Stimulated activated CD4-positive, alpha-beta T cell treated with anti-CD3 and anti-CD28 coated beads, Interleukin-2, amount 100 ng/mL, for 4 hours (primary cell): ENCODE measurements around the gene CACNG7.
"Not testable (repeated sequence)": the region's sequence is repeated elsewhere in the genome, so short reads cannot be mapped to it uniquely, and the experiment has no call there.

Source experiments
- DNase-seq: peaks from one replicate; pipeline ENCODE4 v3.0.0-alpha.2; 2020; ENCODE audit warnings: low read depth

CACNG7 gene

GRCh38 chr19:53906211-53907192, 2.6 kb upstream of the CACNG7 start:
- DNase-seq: peak; percentile 45

- no peak for DNase-seq
Observed at GRCh38 chr19:53907193-53907581, 1.9 kb upstream of the CACNG7 start.

DNA sequence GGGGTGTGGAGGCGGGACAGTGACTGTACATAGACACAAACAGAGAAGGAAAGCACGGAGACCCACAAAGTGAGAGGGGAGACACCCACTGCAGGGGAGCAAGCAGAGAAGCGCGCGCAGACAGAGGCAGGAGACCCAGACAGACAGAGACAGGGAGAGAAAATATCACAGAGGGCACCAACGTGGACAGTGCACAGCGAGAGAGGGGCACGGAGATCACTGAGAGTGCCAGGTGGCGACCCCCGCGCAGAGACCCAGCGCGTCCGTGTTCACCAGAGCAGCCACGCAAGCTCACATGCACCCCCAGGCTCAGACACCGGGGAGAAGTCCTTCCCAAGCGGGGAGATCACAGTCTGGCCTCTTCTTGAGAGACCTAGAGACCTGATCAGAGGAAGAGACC, 1.4 kb upstream of the CACNG7 start:
- no peak for DNase-seq

DNA sequence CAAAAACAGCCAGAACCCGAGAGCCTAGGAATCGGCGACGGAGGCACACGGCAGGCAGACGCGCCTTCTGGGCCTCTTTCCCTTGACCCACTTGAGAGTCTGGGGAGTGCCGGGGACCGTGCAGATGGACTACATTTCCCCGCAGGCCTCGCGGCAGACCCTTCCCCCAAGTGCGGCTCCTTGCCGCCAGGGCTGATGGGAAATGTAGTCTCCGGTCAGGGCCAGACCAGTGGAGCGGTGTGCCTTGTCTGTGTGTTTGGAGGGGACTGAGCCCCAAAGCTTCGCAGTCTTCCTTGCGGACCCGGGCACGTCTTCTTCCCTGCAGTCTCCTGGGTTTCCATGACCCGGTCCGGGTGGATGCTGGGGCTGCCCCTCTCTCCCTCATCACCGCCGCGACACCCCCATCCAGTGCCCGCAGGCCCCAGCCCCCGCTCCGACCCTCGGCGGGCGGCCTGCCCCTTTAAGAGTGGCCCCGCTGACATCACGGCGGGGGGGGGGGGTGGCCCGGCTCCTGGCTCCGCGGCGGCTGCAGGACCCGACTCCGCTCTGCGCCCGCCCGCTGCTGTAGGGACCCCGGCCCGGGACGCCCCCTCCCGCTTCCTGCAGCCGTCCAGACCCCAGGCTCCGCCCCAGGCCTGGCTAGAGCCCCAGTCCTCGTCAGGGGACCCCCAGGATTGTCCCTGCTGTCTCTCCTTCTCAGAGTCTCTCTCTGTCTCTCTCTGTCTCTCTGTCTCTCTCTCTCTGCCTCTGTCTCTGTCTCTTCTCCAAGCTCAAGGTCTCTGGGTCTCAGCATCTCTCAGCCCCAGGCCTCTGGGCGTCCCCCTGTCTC, 758 bp upstream of the CACNG7 start:
- peak; percentile 7 for DNase-seq

- DNase-seq: no peak
Observed at GRCh38 chr19:53909471-53910169, 542 bp downstream of the CACNG7 start.

- no peak for DNase-seq
Observed at GRCh38 chr19:53910170-53910518, 1.1 kb downstream of the CACNG7 start.

GRCh38 chr19:53912653-53913052, 3.6 kb downstream of the CACNG7 start:
- no peak for DNase-seq

DNA sequence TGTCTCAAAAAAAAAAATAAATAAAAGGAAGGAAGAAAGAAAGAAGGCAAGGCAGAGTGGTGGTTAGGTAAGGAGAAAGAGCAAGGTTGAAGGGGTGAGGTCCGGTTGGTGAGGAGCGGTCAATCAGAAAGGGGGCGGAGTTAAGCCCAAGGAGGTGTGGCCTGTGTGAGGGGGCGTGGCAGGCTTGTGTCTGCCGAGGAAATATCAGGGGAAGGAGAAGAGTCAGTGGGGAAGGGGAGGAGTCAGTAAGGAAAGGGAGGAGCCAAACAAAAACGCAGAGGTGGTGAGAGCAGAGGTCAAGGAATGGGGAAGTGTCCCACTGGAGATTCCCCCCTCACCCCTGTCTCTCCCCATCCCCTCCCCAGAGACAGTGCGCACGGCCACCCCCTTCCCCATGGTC, 5.9 kb downstream of the CACNG7 start:
- no peak for DNase-seq

DNA sequence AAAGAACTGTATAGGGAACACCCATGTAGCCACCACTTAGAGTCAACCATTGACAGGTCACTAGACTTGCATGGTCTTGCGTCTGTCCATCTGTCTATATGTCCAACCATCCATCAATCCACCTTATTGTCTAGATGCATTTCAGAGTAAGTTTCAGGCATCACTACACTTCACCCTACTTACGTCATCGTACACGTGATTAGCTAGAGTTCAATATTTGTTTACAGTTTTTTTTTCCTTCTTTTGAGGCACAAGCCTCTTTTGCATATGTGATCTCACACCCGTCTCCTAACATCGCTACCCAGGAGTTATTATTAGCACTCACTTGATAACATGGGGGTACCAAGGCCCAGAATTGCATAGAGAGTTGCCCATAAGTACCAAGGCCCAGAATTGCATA, 6.9 kb downstream of the CACNG7 start:
- DNase-seq: no peak

DNA sequence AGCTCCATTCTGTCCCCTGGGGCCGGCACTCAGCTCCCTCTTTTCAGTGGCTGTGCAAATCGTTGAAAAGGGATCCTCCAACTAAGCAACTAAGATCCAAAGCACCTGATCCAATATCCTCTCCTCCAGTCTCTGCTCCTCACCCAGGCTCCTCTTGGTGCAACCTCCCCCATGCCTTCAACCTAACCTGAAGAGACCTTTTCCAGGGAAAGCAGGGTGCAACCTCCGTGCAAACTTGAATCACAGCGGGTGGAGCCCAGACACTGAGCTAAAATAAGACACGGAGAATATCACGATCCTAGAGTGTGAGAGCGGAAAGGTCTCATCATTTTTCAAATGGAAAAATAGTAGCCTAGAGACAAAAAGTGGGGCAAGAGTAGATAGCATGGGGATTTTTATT, 8.3 kb downstream of the CACNG7 start:
- DNase-seq: no peak

DNA sequence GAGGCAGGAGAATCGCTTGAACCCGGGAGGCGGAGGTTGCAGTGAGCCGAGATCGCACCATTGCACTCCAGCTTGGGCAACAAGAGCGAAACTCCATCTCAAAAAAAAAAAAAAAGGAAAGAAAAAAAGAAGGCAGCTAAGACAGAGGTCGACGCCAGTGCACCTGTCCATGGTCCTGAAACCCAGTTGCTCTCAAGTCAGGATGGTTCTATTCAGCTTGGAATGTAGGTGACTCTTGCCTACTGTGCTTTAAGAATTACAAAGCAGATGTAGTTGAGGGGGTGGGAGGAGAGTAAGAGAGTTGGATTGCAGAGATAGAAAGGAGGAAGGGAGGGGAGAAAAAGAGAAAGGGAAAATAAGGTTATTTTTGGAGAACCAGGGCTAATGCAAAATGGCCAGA, 18.7 kb downstream of the CACNG7 start:
- no peak for DNase-seq

GRCh38 chr19:53936029-53936428, 27.0 kb downstream of the CACNG7 start:
- no peak for DNase-seq

DNA sequence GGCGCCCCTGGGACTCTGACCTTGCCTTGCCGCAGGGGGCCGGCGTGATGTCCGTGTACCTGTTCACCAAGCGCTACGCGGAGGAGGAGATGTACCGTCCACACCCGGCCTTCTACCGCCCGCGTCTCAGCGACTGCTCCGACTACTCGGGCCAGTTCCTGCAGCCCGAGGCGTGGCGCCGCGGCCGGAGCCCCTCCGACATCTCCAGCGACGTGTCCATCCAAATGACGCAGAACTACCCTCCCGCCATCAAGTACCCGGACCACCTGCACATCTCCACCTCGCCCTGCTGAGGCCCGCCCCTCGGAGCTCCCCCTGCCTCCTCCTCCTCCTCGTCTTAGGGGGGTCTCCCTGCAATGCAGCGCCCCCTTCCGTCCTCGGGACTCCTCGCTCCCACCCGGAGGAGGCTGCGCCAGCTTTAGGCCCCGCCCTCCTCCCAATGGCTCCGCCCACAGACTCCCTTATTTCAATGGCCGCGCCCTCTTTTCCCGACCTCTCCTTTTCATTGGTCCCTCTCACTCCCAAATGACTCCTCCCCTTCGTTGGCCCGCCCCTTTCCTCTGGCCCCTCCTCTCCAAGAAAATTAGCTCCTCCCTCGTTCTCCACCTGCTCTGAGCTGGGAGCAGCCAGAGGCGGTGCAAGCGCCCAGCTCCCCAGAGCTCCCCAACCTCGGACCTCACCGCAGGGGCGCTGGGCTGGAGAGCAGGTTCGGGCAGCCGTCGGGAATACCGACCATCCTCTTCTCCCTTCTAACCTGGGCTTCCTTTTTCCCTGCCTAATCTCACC, 33.1 kb downstream of the CACNG7 start:
- no peak for DNase-seq

- no peak for DNase-seq
Observed at GRCh38 chr19:53944416-53944815, 35.3 kb downstream of the CACNG7 start.

DNA sequence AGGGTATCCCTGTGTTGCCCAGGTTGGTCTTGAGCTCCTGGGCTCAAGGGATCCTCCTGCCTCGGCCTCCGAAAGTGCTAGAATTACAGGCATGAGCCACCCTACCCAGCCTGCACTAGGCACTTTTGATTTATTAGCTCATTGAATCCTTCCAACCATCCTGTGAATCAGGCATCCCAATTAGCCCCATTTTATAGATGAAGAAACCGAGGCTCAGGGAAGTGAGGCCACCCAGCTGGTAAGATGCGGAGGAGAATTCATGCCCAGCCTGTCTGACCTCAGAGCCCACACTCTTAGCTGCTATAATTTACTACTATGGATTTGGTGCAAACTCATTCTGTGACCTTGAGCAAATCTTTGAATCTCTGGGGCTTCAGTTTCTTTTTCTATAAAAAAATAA, 35.9 kb downstream of the CACNG7 start:
- DNase-seq: no peak

GRCh38 chr19:53945441-53945840, 36.4 kb downstream of the CACNG7 start:
- DNase-seq: no peak

DNA sequence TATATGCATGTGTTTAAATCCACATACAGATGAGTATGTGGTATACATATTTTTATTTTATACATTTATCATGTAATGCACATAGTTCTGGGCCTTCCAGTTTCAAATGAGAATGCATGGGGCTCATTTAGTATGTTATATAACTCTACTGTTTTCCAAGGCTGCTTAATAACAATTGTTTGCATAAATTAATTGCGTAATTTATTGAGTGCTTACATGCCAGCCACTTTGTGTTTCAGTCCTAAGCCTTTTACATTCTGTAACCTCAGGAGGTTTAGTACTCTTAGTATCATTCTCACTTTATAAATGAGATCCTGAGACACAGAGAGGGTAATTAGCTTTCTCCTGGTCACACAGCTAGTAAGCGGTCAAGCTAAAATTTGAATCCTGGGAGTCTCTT, 36.9 kb downstream of the CACNG7 start:
- DNase-seq: no peak

GRCh38 chr19:53947624-53948023, 38.5 kb downstream of the CACNG7 start:
- DNase-seq: no peak

- not testable (repeated sequence) for DNase-seq
Observed at GRCh38 chr19:53948611-53949010, 39.5 kb downstream of the CACNG7 start.

- no peak for DNase-seq
Observed at GRCh38 chr19:53951436-53951835, 42.4 kb downstream of the CACNG7 start.

- no peak for DNase-seq
Observed at GRCh38 chr19:53951947-53952346, 42.9 kb downstream of the CACNG7 start.

- DNase-seq: no peak
Observed at GRCh38 chr19:53953383-53953782, 44.3 kb downstream of the CACNG7 start.
